ENCODE results near the gene UBE2E2.

The UBE2E2 gene

DNA sequence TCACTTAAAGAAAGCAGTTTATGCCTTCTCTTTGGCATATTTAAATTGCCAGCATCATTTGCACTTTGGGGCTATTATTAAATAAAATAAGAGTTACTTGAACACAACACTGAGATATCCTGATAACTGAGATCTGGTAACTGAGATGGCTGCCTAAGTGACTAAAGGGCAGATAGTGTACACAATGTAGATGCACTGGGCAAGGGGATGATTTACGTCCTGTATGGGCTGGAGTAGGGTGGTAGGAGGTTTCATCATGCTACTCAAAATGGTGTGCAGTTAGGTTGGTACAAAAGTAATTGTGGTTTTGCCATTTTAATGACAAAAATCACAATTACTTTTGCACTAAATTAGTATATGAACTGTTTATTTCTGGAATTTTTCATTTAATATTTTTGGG, 196.1 kb downstream of the UBE2E2 start:
- no peak for DNase-seq

DNA sequence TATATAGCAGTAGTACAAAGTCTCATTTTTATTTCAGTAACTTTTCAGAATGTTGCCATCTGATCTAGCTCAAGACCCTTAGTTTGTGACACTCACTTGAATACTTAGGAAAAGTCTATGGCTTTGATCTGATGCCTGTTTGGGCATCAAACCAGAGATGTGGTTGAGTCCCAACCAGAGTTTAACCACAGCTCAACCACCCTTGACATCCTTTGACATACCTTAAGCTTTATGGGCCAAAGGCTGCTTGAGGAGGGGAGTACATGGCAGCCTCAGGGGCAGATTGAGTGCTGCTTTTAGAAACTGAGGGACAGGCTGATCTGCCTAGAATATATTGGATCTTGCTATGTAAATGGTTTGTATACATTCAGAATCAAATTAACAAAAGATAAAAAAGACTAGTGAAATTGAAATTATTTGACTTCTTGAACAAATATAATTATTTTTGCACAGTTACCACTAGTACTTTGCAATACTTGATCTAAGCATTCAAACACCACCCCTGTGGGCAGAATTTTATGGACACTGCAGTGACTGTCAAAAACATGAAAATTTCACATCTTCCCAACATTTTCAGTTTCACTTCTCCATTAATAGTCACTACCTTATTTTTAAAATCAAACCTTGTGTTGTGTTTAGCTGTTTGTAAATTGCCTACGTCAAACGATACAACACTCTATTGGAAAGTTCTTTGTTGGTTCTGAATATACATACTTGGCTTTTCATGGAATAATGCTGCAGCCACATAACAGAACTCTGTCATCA, 199.8 kb downstream of the UBE2E2 start:
- no peak for DNase-seq

DNA sequence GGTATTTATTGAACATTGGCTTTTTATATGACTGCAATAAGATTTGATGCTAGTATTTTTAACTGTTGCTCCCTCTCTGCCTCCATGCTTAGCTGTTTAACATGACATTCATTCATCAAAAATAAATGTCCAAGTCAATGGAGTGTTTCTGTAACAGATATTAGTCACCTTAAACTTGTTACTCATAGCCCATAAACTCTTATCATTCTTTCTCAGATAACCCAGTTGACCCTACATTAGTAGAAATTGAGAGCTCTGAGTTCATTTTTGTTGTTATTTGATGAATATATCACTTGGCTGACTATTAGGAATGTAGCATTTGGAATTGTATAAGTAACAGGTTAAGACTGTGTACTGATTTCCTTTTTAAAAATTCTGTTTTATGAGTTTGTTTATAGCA, 201.1 kb downstream of the UBE2E2 start:
- DNase-seq = no peak

DNA sequence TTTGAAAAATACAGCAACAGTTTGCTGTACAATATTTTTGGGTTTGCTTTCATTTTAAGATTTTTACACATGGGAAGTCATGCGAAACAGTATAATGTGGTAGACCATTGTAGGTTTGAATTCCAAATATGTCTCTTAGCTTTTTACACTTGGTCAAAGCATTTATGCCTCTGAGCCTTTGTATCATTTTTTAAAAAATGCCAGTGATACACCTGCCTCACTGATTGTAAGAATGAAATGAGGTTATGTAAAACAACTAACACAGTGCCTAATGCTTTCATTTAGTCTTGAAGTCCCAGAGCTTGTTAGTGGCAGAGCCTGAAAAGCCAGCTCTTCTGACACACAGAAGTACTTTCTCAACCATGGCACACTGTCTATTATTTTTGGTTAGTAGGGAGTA, 202.0 kb downstream of the UBE2E2 start:
- no peak for DNase-seq

DNA sequence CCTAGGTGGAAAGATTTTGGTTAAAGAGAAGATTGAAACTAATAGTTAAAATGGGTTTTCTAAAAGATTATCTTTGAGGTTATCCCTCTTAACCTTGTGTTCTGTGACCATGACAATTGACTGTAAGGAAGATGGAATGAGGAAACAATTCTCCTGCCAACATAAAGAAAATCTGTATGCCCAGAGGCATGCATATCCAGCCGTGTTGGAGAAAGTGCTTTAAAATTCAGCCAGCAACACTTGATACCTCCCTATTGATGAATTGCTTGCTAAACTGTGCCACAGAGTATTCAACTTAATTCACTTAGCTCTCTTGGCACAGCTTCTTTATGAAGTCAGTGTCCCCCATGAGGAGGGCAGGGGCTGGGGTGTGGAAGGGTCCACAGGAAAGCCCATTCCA, 203.5 kb downstream of the UBE2E2 start:
- no peak for DNase-seq

DNA sequence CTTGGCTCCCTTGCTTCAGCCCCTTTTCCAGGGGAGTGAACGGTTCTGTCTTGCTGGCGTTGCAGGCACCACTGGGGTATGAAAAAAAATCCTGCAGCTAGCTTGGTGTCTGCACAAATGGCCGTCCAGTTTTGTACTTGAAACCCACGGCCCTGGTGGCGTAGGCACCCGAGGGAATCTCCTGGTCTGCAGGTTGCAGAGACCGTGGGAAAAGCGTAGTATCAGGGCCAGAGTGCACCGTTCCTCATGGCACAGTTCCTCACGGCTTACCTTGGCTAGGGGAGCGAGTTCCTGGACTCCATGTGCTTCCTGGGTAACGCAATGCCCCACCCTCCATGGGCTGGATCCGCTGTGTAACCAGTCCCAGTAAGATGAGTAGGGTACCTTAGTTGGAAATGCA, 214.9 kb downstream of the UBE2E2 start:
- DNase-seq = no peak

DNA sequence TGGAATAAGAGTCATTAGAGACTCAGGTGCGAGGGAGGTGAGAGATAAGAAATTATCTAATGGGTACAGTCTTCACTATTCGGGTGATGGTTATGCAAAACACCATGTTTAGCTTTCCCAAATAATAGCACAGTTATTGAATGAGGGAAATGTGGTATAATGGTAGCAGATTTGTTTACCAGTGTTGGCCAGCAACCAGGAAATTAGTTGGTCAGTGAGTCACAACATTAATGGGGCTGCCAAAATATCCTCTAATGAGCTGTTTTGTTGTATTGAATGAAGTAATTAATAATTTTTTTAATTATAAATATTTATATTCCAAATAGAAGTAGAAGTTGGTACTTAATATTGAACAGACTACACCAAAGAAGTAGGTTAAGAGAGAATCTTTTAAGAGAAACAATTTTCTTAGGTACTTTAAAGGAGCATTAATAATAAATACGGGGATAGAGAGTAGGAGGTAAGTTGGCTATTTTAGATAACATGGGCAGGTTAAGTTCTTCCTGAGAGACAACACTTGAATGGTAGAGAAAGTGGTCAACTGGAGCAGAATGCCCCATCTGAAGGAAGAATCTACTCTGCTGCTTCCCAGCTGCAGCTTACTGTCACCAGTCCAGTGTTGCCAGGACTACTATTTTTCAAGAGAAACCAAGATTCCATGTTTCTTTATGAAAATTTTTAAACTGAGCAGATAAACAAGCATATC, 218.8 kb downstream of the UBE2E2 start:
- no peak for DNase-seq

DNA sequence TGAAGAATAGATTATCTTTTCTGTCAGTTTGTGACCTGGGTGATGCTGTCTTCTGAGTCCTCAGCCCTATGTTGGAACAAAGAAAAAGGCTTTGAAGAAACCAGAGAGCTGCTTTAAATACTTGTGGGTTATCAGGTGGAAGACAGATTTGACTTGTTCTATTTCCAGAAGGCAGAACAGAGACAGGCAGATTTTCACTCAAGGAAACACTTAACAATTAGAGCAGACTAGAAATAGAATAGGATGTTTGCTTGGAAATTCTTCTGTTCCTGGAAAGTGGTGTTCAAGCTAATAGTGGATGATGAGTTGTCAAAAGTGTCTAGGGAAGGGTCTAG, 219.4 kb downstream of the UBE2E2 start:
- no peak for DNase-seq

DNA sequence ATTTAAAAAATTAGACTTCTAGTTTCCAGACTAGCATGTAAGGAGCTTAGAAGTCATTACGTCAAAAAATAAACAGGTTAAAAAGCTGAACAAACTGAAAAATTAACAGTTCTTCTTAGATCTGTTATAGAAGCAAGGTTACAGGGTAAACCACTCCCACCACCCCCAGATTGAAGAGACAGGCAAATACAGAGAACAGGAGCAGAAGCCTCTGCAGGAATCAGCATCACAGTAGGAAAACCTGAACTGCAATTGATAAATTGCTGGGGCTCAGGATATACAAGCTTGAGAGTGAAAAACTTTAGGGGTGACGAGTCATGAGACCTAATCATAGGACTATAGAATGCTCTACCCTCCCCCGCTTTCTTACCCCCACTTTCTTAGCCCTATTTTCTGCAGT, 222.3 kb downstream of the UBE2E2 start:
- DNase-seq = no peak

DNA sequence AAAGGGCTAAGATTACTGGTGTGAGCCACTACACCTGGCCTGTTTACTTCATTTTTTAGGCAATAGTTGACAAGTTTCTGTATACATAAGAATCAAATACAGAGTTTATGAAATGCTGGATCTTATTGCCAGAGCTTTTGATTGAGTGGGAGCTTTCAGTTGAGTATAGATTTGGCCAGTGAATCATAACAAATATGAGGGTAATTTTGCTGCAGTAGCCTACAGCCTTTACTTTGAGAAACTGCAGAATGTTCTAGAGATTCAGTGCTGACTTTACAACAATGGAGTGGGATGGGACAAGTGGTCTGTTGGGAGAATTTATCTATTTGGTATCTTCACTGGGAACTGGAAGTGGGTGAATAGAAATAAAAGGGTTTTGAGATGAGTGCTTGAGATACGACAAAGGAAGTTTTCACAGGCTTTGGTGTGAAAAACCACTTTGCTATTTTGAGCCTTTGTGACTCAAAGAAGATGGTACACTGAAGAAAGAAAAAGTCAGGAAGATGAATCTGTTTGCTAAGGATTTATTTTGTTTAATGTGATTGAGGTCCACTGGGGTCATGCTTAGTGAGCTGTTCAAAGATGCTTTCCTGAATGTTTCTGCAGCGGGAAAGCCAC, 227.8 kb downstream of the UBE2E2 start:
- DNase-seq = no peak

DNA sequence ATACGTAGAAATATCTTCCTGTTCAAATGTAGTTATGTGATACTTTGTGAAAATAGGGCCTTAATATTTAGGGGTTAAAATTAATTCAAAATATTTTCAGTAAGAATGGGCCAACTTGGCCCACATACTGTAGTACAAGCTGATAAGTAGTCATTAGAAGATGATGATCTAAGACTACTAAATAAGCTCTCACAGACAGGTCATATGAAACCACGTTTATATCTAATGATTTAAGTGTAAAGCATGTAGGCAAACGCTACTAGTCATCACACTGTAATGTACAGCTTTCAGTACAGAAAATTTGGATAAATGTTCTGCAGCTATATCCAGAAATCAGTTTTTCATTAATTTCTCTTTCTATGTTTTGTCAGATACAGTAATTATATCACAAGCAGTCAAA, 228.6 kb downstream of the UBE2E2 start:
- DNase-seq = no peak

DNA sequence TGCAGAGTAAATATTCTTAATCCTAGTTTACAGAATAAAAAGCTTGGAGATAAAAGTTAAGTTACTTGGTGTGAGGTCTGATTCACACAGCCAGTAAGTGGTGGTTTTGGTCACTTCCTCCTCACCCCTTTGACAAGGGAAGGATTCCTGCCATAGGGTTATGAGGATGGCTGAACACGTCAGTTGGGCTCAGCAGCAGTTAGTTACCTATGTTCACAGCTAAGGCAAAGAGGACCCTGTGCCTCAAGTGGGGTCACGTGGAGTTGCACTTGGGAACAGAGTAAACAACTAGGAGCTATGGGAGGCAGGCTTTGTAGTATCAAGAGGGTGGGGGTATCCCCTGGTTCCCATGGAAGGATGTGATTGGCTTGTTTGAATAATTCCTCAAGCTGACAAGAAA, 232.2 kb downstream of the UBE2E2 start:
- DNase-seq = no peak

DNA sequence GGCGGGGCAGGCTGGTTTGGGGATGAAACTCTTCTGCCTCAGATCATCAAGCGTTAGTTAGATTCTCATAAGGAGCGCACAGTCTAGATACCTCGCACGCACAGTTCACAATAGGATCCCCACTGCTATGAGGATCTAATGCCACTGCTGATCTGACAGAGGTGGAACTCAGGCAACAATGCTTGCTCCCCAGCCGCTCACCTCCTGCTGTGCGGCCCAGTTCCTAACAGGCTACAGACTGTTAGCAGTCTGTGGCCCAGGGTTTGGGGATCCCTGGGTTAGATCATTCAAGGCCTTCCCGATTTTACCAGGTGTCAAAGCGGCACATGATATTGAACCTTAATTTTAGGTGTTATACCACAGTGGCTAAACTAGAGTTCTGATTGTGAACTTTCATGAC, 232.8 kb downstream of the UBE2E2 start:
- no peak for DNase-seq

DNA sequence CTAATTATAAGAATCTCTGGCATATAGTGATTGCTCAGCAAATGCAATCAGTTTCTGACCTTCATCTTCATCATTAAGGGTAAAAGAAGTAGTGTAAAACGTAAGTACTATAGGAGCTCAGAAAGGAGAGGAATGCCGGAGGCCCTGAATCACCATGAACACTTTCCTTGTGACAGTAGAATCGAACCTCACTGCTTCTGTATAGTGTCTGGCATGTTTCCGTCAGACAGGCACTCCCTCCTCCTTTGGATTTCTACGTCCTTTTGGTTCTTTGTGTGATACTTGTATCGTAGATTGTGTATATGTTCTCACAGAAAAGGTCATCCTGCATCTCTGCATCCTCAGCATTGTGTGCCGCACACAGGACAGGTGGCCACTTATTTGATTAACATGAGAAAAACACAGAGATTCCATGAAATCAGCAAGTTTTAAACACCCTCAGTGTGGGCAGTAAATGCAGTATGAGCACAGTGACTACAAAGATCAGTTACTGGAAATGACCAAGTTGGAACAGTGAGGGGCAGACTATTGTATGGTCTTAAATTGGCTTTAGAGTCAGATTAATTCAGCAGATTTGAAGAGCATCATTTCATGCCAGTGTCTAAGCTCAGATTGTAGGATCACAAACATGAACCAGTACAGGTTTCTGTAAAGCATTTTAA, 234.5 kb downstream of the UBE2E2 start:
- DNase-seq = no peak

DNA sequence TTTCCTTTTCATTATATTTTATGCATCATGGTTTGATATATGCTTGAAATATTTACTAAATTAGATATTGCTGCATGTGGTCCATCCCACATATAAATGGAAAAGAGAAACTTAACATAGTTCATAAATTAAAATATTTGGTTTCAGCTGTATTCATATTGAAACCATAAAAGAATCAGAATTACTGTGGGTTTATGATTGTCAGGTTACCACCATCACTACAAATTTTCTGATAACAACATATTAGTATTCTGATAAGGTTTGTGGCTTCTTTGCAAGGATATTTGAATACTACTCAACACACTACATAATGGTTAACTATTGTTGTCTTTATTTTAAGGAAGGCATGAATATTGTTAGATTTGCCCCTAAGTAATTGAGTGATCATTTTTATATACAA, 235.5 kb downstream of the UBE2E2 start:
- no peak for DNase-seq

DNA sequence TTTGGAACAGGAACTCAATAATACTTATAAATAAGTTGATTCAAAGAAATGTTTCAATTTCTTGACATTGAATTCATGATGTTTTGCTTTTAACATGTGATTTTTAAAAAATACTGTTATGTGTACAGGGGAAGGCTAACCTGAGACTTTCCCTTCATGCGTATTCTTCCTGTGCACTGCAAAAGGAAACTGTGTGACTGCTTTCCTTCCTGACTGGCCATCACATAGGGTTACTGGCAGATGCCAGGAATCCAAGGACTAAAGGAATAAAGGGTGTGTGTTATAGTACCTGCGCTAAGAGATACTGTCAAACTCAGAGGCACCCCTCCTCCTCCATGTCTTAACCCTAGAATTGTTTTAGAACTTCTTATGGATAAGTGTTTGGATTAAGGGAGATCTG, 236.0 kb downstream of the UBE2E2 start:
- DNase-seq = no peak

DNA sequence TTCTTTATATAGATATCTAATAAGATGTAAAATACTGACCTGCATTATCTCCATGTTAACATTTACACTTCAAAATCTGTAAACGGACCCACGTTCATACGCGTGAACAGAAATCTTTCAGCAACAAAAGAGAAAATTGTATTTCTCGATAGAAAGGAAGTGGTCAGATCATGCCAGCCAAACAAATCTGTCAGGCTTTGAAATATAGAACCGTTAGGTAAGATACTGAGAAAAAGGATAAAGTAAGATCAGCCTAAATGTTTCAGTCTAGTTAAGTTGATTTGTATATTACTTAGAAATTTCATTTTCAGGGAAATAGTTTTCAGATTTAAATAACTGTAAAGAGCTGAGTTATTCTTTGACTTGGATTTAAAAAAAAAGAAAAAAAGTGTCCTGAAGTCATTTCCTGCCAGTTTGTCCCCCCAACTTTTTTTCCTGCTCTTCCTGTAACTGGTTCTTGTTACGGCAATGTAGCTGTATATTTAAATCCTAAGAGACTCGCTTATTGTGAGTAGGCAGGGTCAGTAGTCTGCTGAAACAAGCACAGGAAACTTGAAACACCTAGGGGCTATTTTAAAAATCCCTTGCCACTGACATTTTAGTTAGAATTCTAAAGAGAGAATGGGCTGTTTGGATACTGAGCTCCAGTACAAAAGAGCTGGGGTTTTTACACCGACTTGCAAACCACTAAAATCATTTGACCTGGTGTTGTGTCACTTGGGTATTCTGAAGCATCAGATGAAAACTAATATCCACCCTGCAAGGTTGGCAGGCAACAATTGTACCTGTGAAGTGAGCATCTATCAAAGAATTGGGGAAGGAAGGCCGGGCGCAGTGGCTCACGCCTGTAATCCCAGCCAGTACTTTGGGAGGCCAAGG, 237.5 kb downstream of the UBE2E2 start:
- no peak for DNase-seq

DNA sequence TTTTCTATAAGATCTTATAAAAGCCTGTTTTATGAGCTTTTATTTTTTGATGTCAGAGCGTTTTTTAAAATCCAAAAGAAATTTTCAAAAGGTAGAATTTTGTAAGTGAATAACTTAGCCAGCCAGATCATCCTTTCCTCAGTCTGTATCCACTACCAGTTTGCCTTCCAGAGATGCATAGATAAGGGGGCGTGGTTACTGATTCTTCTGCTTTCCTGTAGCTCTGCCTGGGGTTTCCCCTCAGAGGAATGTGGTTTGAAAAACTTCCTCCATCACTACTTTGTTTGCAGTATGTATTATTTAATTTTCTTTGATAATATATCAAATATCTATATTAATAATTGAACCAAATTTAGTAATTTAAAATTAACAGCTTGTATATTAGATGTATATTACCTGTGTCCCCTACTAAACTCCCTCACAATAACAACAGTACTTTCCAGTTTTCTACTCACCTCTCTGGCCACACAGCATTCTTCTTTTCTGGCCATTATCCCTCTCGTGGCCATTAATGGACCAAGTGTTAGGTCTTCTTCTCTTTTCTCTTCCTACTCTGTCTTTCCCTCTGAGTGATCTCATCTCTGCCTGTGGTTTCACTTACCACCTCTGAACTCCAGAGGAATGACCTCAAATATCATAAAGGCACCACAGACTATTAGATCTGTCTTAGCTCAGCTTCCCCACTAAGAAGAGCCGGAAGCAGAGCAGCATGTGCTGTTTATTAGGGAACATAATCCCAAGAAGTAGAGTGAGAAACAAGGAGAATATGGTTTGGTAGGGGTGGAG, 239.7 kb downstream of the UBE2E2 start:
- no peak for DNase-seq

DNA sequence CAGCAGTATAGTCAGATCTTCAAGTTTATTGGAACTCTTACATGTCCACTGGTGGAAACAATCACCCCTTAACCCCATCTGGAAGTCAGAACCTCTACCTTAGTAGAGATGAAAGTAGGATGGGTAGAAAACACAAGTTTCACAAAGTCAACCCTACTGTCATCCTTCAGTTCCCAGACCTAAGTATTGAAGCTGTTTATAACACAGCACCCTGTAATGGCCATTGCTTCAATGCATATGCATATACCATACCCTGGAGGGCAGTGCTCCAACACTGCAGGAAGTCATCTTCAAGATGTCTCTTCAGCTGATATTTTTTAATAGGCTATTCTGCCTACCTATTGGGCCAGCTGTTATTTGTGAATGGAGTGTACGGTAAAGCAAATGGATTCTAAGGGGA, 241.3 kb downstream of the UBE2E2 start:
- DNase-seq = no peak

DNA sequence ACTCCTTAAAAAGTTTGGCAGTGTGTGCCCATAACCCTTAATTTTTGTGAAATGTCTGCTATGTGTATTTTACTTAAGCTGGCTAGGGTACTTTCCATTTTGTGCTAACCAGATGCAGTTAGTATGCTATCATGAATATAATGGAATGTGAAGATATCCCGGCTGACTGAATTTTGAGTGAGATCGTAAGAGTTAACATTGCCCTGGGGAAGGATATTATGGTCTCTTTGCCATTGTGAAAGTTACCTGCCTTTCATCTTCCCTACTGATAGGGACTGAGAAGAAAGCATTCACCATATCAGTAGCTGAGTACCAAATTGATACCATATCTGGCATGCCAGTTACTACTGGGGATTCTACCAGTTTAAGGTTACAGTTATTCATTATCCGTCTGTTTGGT, 243.2 kb downstream of the UBE2E2 start:
- DNase-seq = no peak

DNA sequence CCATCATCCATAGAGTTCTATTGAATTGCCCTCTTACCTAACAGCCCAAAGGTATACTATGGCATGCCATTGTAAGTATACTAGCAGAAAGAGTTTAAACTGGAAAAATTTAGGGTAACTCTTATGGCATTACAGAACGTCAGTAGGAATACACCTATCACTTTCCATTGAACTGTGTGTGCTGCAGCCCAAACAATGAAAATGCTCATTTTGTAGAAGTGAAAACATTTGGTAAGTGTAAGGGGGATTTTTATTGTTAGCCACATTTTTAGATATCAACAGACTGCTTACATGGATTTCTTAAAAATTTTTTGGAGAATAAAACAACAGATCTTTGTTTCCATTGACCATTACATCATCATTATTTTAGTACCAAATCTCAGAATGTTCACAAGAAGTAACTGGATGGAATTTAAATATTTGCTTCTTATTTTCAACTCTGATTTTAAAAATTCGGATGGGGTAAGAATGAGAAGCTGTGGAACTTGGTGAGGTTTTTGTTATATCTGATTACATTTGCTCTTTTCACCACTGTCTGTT, 245.9 kb downstream of the UBE2E2 start:
- DNase-seq = no peak

DNA sequence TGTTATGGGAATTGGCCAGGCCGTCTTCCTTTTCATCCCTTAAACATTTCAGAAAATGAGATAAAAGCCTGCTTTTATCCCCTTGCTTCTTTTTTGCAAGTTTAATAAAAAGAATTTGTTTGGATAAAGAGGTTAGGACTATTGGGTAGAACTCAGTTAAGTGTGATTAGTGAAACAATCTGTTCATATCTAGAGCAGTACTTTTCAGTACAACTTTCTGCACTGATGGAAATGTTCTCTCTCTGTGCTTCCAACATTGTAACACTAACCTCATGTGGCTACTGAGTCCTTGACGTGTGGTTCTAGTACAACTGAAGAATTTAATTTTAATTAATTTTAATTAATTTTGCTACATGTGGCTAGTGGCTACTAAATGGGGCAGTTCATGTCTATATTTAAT, 246.9 kb downstream of the UBE2E2 start:
- no peak for DNase-seq
